ENCODE data around the gene TAF5L. TPM values are rescaled to one million over a fixed set of nuclear protein-coding genes. Genes with fewer than 3 reads are reported as not detected.
"Not testable (repeated sequence)": the region's sequence is repeated elsewhere in the genome, so short reads cannot be mapped to it uniquely, and the experiment has no call there.

TAF5L gene
- total and polyA plus RNA-seq, 10 of the 15 experiments (the other 5 are each of a cell fraction or from before 2014, with no cell fraction given) = 1.1 to 26.2 (median 19.1) TPM

DNA sequence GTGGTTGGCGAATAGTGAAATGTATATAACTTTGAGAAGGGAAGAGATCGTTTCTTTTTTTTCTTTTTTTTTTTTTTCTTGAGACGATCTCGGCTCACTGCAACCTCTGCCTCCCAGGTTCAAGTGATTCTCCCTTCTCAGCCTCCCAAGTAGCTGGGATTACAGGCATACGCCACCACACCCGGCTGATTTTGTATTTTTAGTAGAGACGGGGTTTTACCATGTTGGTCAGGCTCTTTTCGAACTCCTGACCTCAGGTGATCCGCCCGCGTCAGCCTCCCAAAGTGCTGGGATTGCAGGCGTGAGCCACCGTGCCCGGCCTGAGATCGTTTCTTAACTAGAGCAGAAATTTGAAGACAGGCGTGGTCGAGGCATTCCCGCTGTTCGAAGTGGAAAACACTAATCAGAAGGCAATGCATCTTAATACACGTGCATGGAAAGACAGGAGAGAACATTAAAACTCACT is 66.6 kb downstream of the TAF5L start:
- CTCF ChIA-PET = interaction anchor here (0.6 to 2.6 kb wide), 14 partner anchors 11 to 110 kb away, joined by 3 to 22 read pairs (median 4); partner anchors contain the start of genes NUP133, TAF5L and URB2
- RAD21 ChIA-PET (ENCODE audit: unreplicated experiment) = interaction anchor here (0.7 to 2.9 kb wide), 12 partner anchors 20 to 332 kb away, joined by 3 to 25 read pairs (median 3); partner anchors contain the start of gene NUP133
- peak overlapping the region; percentile 66 for H3K4me3 ChIP-seq
- SMC1A ChIA-PET (ENCODE audit: uncharacterized antibody, unreplicated experiment) = interaction anchor here (0.7 to 3.0 kb wide), 5 partner anchors 32 to 102 kb away, joined by 3 to 25 read pairs (median 5); partner anchors contain the start of genes TAF5L and URB2
- ATAC-seq; DNase-seq (ENCODE audit: low read depth, low spot score); H3K9me3 ChIP-seq (replicated peaks; ENCODE audit: control insufficient read depth, insufficient read depth, low read length); FAIRE-seq; H3K4me1 ChIP-seq (ENCODE audit: control insufficient read depth, insufficient read depth, low read length); H4K20me1 ChIP-seq (ENCODE audit: control insufficient read depth, insufficient read depth); H3K27me3 ChIP-seq (replicated peaks in 1 of 2; ENCODE audit: control insufficient read depth in 2 of 2, insufficient read depth in 2 of 2, low read length in 1 of 2); H3K36me3 ChIP-seq (ENCODE audit: control insufficient read depth in 2 of 2, insufficient read depth in 2 of 2, low read length in 1 of 2); in situ Hi-C loops (cut with MboI): not testable (repeated sequence)
- peaks cover 29% of the 10 kb centered on the region for H3K79me2 ChIP-seq (ENCODE audit: control insufficient read depth, insufficient read depth, low read length)
- peak overlapping the region; percentile 23; the same call in 1 of the 2 replicates for H3K27ac ChIP-seq (ENCODE audit: control insufficient read depth, insufficient read depth)
- H3K4me2 ChIP-seq (ENCODE audit: control insufficient read depth, insufficient read depth) = peak overlapping the region; percentile 81
- TSS peak; percentile 85 for BruUV-seq (replicated peaks)
- intact Hi-C loops (cut with micrococcal nuclease; ENCODE audit: unreplicated experiment) = loop anchor here (1.0 to 10.0 kb wide), 2 partner anchors 67 to 515 kb away; partner anchors contain the start of genes TAF5L and URB2
- peak overlapping the region; percentile 66 for H3K9ac ChIP-seq (ENCODE audit: control insufficient read depth, insufficient read depth, low read length)
- 0 out of 2 replicates have a peak, but pooled peaks have one; percentile 65 for TF ChIP-seq HDGF (IDR thresholded peaks at IDR 0.05)
- TF ChIP-seq RELB (IDR thresholded peaks at IDR 0.05; ENCODE audit: low read depth) = peak; percentile 59; the same call in 1 of the 2 replicates
- H2AFZ ChIP-seq (ENCODE audit: control insufficient read depth, low read depth, low read length) = peak overlapping the region; percentile 88
- POLR2A ChIA-PET = interaction anchor here (0.5 to 3.2 kb wide), 9 partner anchors 19 to 1152 kb away, joined by 3 to 33 read pairs (median 4); partner anchors contain the start of genes TAF5L and URB2
- 15% methylated on average over 18 of the region's 20 CpGs for WGBS (ENCODE audit: insufficient coverage, insufficient replicate concordance, low lambda C conversion rate, missing lambda C conversion rate)

Data from GM12878 (cell line).